Neural cell (in vitro differentiated cells): Measurements from ENCODE around the gene NCF4. TPM values are rescaled to one million over a fixed set of nuclear protein-coding genes. Genes with fewer than 3 reads are reported as not detected.

ENCODE experiments used
- H2AFZ ChIP-seq: fragments of 200-600, 300-800 bp; sonication (generic), shearing (Covaris generic); 2 replicates; pipeline ENCODE4 v1.6.0; 2014; ENCODE audit warnings: low read depth, mild to moderate bottlenecking, antibody characterized with exemption, low read length, moderate library complexity
- H3F3A ChIP-seq: fragments of 200-600 bp; shearing (Covaris generic); 2 replicates; pipeline ENCODE4 v1.6.1; 2016; ENCODE audit warnings: mild to moderate bottlenecking, moderate library complexity, mixed read lengths, antibody characterized with exemption, low read length; ENCODE audit not compliant: insufficient read depth, poor library complexity, severe bottlenecking
- H3K27ac ChIP-seq: fragments of 200-600, 300-800 bp; sonication (generic), shearing (Covaris generic); 2 replicates; pipeline ENCODE4 v1.5.1; 2014; ENCODE audit warnings: mild to moderate bottlenecking, low read length, moderate library complexity
- H3K27me3 ChIP-seq: fragments of 300-800, 200-600 bp; sonication (generic), shearing (Covaris generic); 2 replicates; pipeline ENCODE4 v1.6.0; 2014; ENCODE audit warnings: mild to moderate bottlenecking, low read depth, low read length, moderate library complexity; ENCODE audit not compliant: insufficient read depth
- H3K36me3 ChIP-seq: fragments of 300-800, 200-600 bp; sonication (generic), shearing (Covaris generic); 2 replicates; pipeline ENCODE4 v1.5.1; 2014; ENCODE audit warnings: mild to moderate bottlenecking, antibody characterized with exemption, low read length, moderate library complexity; ENCODE audit not compliant: insufficient read depth
- H3K4me2 ChIP-seq: fragments of 300-800, 200-600 bp; sonication (generic), shearing (Covaris generic); 2 replicates; pipeline ENCODE4 v1.6.0; 2014; ENCODE audit warnings: mild to moderate bottlenecking, low read length
- H3K4me3 ChIP-seq: fragments of 300-800, 200-600 bp; sonication (generic), shearing (Covaris generic); 2 replicates; pipeline ENCODE4 v1.5.1; 2014; ENCODE audit warnings: mild to moderate bottlenecking, low read length, moderate library complexity
- H3K79me2 ChIP-seq: fragments of 200-600 bp; shearing (Covaris generic); replicated peaks from 2 replicates; pipeline ENCODE4 v1.6.0; 2014; ENCODE audit warnings: mild to moderate bottlenecking, low read length, moderate library complexity; ENCODE audit not compliant: insufficient read depth
- H3K9ac ChIP-seq: fragments of 300-800, 200-600 bp; sonication (generic), shearing (Covaris generic); 2 replicates; pipeline ENCODE4 v1.6.1; 2016; ENCODE audit warnings: mild to moderate bottlenecking, low read length, mixed read lengths
- H3K9me2 ChIP-seq: fragments of 200-600 bp; shearing (Covaris generic); 2 replicates; pipeline ENCODE4 v1.6.1; 2016; ENCODE audit warnings: mild to moderate bottlenecking, low read length, mixed read lengths; ENCODE audit not compliant: insufficient read depth
- H3K9me3 ChIP-seq: fragments of 200-600, 300-800 bp; sonication (generic), shearing (Covaris generic); 2 replicates; pipeline ENCODE4 v1.6.1; 2016; ENCODE audit warnings: mild to moderate bottlenecking, mixed run types, low read length, moderate library complexity, mixed read lengths
- H4K20me1 ChIP-seq: fragments of 200-600 bp; shearing (Covaris generic); 2 replicates; pipeline ENCODE4 v1.6.1; 2016; ENCODE audit warnings: mild to moderate bottlenecking, mixed run types; ENCODE audit not compliant: insufficient read depth
- EP300 ChIP-seq: fragments of 450-650 bp; conservative IDR thresholded peaks from 2 replicates; pipeline ENCODE4 v1.6.1; 2014; ENCODE audit warnings: antibody characterized with exemption, mild to moderate bottlenecking, moderate library complexity; ENCODE audit not compliant: poor library complexity, severe bottlenecking
- EZH2 ChIP-seq: fragments of 200-600, 300-800 bp; shearing (Covaris generic), sonication (generic); IDR thresholded peaks from 2 replicates; pipeline ENCODE4 v1.6.1; 2014; ENCODE audit warnings: antibody characterized with exemption, low read length, borderline replicate concordance, mild to moderate bottlenecking; ENCODE audit not compliant: insufficient read depth, poor library complexity, severe bottlenecking
- MXI1 ChIP-seq: fragments of 450-650 bp; conservative IDR thresholded peaks from 2 replicates; pipeline ENCODE4 v1.6.1; 2014; ENCODE audit warnings: antibody characterized with exemption, mild to moderate bottlenecking; ENCODE audit not compliant: poor library complexity, severe bottlenecking
- POLR2AphosphoS5 ChIP-seq: IDR thresholded peaks from 2 replicates; pipeline ENCODE4 v1.6.1; 2012
- RAD21 ChIP-seq: fragments of 450-650 bp; conservative IDR thresholded peaks from 2 replicates; pipeline ENCODE4 v1.6.1; 2014; ENCODE audit warnings: antibody characterized with exemption, mild to moderate bottlenecking, moderate library complexity
- SMC3 ChIP-seq: fragments of 450-650 bp; conservative IDR thresholded peaks from 2 replicates; pipeline ENCODE4 v1.6.1; 2014; ENCODE audit warnings: antibody characterized with exemption, mild to moderate bottlenecking, moderate library complexity; ENCODE audit not compliant: poor library complexity
- TAF1 ChIP-seq: IDR thresholded peaks from 2 replicates; pipeline ENCODE4 v1.6.1; 2012; ENCODE audit warnings: low read depth
- polyA plus RNA-seq: library from polyadenylated mRNA; depleted of rRNA; stranded (reverse); fragments of >200 nt; gene quantifications from 2 replicates; pipeline ENCODE4 v1.2.3, GENCODE V29; 2014
- TF ChIP-seq, protein P1 (sequence below): IDR thresholded peaks from 2 replicates; pipeline ENCODE4 v1.6.1; 2012; ENCODE audit warnings: borderline replicate concordance
- TF ChIP-seq, protein P2 (sequence below): fragments of 450-650 bp; IDR thresholded peaks from 2 replicates; pipeline ENCODE4 v1.5.1; 2014; ENCODE audit warnings: antibody characterized with exemption, mild to moderate bottlenecking, moderate library complexity; ENCODE audit not compliant: poor library complexity, severe bottlenecking

The NCF4 gene
- polyA plus RNA-seq, 1 donor from 2014 or later = not detected

DNA sequence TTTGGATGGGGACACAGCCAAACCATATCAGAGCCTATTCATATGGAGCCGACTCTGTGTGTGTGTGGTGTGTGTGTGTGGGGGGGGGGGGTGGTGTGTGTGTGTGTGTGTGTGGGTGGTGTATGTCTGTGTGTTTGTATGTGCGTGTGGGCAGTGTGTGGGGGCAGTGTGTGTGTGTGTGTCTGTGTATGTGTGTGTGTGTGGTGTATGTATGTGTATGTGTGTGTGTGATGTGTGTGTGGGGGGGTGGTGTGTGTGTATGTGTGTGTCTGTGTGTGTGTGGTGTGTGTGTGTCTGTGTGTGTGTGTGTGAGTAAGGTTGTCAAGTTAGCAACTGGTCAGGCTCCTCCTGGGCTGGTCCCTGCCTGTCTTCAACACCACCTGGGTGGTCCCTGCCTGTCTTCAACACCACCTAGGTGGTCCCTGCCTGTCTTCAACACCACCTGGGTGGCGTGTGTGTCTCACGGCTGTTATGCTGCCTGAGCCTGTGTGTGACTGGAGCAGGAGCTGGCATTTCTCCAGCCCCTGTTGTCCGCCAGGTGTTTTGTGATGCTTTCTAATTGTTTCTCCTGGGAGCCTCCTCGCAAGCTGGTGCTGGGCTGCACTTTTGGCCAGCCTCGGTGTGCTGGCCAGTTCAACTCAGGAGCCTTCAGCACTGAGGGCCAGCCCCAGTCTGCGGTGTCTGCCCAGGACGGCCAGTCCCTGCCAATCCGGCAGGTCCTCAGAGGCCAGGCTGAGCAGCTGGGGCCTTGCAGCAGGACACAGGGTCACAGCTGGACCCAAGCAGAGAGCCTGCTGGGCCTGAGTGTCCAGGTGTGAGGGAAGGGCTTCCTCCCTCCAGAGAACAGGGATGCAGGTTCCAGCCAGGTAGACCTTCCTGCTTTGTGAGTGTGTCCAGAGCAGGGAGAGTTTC, 22.4 kb upstream of the NCF4 start:
- no peaks in the 10 kb centered on the region for H3K79me2 ChIP-seq
- H3K4me2 ChIP-seq = no peak overlapping the region
- H4K20me1 ChIP-seq = no peaks in the 10 kb centered on the region
- TF ChIP-seq RAD21 (no peak), POLR2AphosphoS5 (no peak), MXI1 (no peak), TAF1 (no peak), EZH2 (no peak), EP300 (no peak), SMC3 (no peak)
- TF ChIP-seq, protein P1, sequence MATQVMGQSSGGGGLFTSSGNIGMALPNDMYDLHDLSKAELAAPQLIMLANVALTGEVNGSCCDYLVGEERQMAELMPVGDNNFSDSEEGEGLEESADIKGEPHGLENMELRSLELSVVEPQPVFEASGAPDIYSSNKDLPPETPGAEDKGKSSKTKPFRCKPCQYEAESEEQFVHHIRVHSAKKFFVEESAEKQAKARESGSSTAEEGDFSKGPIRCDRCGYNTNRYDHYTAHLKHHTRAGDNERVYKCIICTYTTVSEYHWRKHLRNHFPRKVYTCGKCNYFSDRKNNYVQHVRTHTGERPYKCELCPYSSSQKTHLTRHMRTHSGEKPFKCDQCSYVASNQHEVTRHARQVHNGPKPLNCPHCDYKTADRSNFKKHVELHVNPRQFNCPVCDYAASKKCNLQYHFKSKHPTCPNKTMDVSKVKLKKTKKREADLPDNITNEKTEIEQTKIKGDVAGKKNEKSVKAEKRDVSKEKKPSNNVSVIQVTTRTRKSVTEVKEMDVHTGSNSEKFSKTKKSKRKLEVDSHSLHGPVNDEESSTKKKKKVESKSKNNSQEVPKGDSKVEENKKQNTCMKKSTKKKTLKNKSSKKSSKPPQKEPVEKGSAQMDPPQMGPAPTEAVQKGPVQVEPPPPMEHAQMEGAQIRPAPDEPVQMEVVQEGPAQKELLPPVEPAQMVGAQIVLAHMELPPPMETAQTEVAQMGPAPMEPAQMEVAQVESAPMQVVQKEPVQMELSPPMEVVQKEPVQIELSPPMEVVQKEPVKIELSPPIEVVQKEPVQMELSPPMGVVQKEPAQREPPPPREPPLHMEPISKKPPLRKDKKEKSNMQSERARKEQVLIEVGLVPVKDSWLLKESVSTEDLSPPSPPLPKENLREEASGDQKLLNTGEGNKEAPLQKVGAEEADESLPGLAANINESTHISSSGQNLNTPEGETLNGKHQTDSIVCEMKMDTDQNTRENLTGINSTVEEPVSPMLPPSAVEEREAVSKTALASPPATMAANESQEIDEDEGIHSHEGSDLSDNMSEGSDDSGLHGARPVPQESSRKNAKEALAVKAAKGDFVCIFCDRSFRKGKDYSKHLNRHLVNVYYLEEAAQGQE = no peak
- TF ChIP-seq, protein P2, sequence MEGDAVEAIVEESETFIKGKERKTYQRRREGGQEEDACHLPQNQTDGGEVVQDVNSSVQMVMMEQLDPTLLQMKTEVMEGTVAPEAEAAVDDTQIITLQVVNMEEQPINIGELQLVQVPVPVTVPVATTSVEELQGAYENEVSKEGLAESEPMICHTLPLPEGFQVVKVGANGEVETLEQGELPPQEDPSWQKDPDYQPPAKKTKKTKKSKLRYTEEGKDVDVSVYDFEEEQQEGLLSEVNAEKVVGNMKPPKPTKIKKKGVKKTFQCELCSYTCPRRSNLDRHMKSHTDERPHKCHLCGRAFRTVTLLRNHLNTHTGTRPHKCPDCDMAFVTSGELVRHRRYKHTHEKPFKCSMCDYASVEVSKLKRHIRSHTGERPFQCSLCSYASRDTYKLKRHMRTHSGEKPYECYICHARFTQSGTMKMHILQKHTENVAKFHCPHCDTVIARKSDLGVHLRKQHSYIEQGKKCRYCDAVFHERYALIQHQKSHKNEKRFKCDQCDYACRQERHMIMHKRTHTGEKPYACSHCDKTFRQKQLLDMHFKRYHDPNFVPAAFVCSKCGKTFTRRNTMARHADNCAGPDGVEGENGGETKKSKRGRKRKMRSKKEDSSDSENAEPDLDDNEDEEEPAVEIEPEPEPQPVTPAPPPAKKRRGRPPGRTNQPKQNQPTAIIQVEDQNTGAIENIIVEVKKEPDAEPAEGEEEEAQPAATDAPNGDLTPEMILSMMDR = no peak
- no peak overlapping the region for H3K9ac ChIP-seq
- no peaks in the 10 kb centered on the region for H3K27me3 ChIP-seq
- no peaks in the 10 kb centered on the region for H3K9me2 ChIP-seq
- H2AFZ ChIP-seq = no peak overlapping the region
- H3K36me3 ChIP-seq = no peaks in the 10 kb centered on the region
- H3K4me3 ChIP-seq = no peak overlapping the region
- H3F3A ChIP-seq = no peaks in the 10 kb centered on the region
- no peaks in the 10 kb centered on the region for H3K9me3 ChIP-seq
- no peak overlapping the region for H3K27ac ChIP-seq

DNA sequence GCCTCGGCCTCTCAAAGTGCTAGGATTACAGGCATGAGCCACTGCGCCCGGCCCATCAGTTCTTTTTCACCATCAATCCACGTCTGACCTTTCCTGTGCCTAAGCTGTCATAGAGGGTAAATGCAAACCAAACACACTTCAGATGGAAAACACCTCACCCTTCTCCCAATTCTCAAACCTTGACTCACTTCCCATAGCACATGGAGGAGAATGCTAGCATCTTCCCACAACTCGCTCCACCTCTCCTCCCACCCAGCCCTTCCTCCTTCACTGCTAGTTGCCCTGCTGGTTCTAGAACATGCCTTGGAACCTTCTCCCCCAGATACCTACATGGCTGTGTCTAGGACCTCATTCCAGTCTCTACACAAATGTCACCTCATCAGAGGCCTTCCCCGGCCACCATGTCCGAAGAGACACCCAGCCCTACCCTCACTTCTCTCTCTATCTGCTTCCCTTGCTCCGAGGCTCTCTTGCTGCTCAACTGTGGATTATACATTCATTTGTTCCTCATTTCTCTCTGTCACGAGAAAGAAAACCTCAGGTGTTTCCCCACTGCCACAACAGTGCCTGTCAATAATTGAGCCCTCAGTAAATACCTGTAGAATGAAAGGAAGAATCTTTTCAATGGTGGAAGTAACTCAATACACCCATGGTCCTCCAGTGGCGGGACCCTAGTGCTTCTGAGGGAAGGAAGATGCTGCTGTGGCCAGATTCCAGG, 21.3 kb upstream of the NCF4 start:
- H3K9ac ChIP-seq = no peak overlapping the region

More for the DNA sequence above, 21.3 kb upstream of the NCF4 start:
- no peak overlapping the region for H3K4me3 ChIP-seq
- H3F3A ChIP-seq = no peaks in the 10 kb centered on the region
- H3K9me2 ChIP-seq = no peaks in the 10 kb centered on the region
- no peak overlapping the region for H3K4me2 ChIP-seq
- H3K27ac ChIP-seq = no peak overlapping the region
- H3K36me3 ChIP-seq = no peaks in the 10 kb centered on the region
- no peak for TF ChIP-seq POLR2AphosphoS5
- no peak for TF ChIP-seq EP300
- TF ChIP-seq SMC3 = no peak
- no peak for TF ChIP-seq MXI1
- no peak for TF ChIP-seq RAD21
- TF ChIP-seq, protein P2 = no peak
- TF ChIP-seq, protein P1 = no peak
- TF ChIP-seq TAF1 = no peak
- TF ChIP-seq EZH2 = no peak
- no peaks in the 10 kb centered on the region for H3K9me3 ChIP-seq
- H2AFZ ChIP-seq = no peak overlapping the region
- H4K20me1 ChIP-seq = no peaks in the 10 kb centered on the region
- no peaks in the 10 kb centered on the region for H3K79me2 ChIP-seq
- H3K27me3 ChIP-seq = no peaks in the 10 kb centered on the region
